ENCODE data around the gene CAMK1. TPM values are rescaled to one million over a fixed set of nuclear protein-coding genes. Genes with fewer than 3 reads are reported as not detected.
A peak's percentile ranks its signal among the peaks of the same experiment; 100 is the strongest.

Gene CAMK1
- total RNA-seq, 1 donor from 2014 or later, result 7.1 TPM

GRCh38 chr3:9760779-9761505, 8.8 kb downstream of the CAMK1 start:
- no peaks in the 10 kb centered on the region for H3K4me1 ChIP-seq (ENCODE audit: insufficient read depth, low read length)
- H3K4me3 ChIP-seq (ENCODE audit: insufficient read depth, low read depth, low read length), result no peak overlapping the region
- FAIRE-seq (no peak), DNase-seq (ENCODE audit: low read depth) (no peak)
- H3K36me3 ChIP-seq (ENCODE audit: insufficient read depth, low read length), result peaks cover 6% of the 10 kb centered on the region
- H3K4me2 ChIP-seq (ENCODE audit: low read length), result no peak overlapping the region
- Mint-ChIP-seq H3K4me3 (ENCODE audit: unreplicated experiment) (no peak overlapping the region), H3K36me3 (ENCODE audit: low read depth, unreplicated experiment) (peaks cover 36% of the 10 kb centered on the region), H3K27ac (ENCODE audit: unreplicated experiment) (no peak overlapping the region), H3K27me3 (ENCODE audit: low read depth, unreplicated experiment) (no peaks in the 10 kb centered on the region), H3K9me3 (ENCODE audit: unreplicated experiment) (no peaks in the 10 kb centered on the region), H3K4me1 (ENCODE audit: low read depth, unreplicated experiment) (no peaks in the 10 kb centered on the region)
- no peaks in the 10 kb centered on the region for H3K9me3 ChIP-seq (ENCODE audit: insufficient read depth, low read depth, low read length)
- H4K20me1 ChIP-seq (ENCODE audit: insufficient read depth, low read length), result no peaks in the 10 kb centered on the region
- H3K27ac ChIP-seq (ENCODE audit: low read depth, low read length), result no peak overlapping the region
- no peak overlapping the region for H3K9ac ChIP-seq (ENCODE audit: low read length)
- no peaks in the 10 kb centered on the region for H3K27me3 ChIP-seq (ENCODE audit: insufficient read depth, low read length)
- TF ChIP-seq CTCF (IDR thresholded peaks at IDR 0.05; ENCODE audit: insufficient read depth, low read depth, low read length), result no peak
- TF ChIP-seq EZH2 (IDR thresholded peaks at IDR 0.05; ENCODE audit: insufficient read depth, low read length), result no peak
- no peak overlapping the region for H2AFZ ChIP-seq (ENCODE audit: low read depth, low read length)
- H3K79me2 ChIP-seq (ENCODE audit: insufficient read depth, low read length), result no peaks in the 10 kb centered on the region

GRCh38 chr3:9757427-9757826, 12.3 kb downstream of the CAMK1 start:
- H3K27ac ChIP-seq (ENCODE audit: low read depth, low read length), result no peak overlapping the region
- H3K4me1 ChIP-seq (ENCODE audit: insufficient read depth, low read length), result peaks cover 3% of the 10 kb centered on the region
- Mint-ChIP-seq H3K9me3 (ENCODE audit: unreplicated experiment) (no peaks in the 10 kb centered on the region), H3K4me1 (ENCODE audit: low read depth, unreplicated experiment) (peaks cover 6% of the 10 kb centered on the region), H3K36me3 (ENCODE audit: low read depth, unreplicated experiment) (peaks cover 35% of the 10 kb centered on the region), H3K4me3 (ENCODE audit: unreplicated experiment) (no peak overlapping the region), H3K27me3 (ENCODE audit: low read depth, unreplicated experiment) (no peaks in the 10 kb centered on the region), H3K27ac (ENCODE audit: unreplicated experiment) (no peak overlapping the region)
- H4K20me1 ChIP-seq (ENCODE audit: insufficient read depth, low read length), result no peaks in the 10 kb centered on the region
- no peak overlapping the region for H3K4me2 ChIP-seq (ENCODE audit: low read length)
- no peaks in the 10 kb centered on the region for H3K27me3 ChIP-seq (ENCODE audit: insufficient read depth, low read length)
- no peak overlapping the region for H3K4me3 ChIP-seq (ENCODE audit: insufficient read depth, low read depth, low read length)
- H3K9me3 ChIP-seq (ENCODE audit: insufficient read depth, low read depth, low read length), result no peaks in the 10 kb centered on the region
- no peaks in the 10 kb centered on the region for H3K79me2 ChIP-seq (ENCODE audit: insufficient read depth, low read length)
- H3K9ac ChIP-seq (ENCODE audit: low read length), result no peak overlapping the region
- H3K36me3 ChIP-seq (ENCODE audit: insufficient read depth, low read length), result peaks cover 6% of the 10 kb centered on the region
- H2AFZ ChIP-seq (ENCODE audit: low read depth, low read length), result no peak overlapping the region
- no peak for DNase-seq (ENCODE audit: low read depth)
- TF ChIP-seq EZH2 (IDR thresholded peaks at IDR 0.05; ENCODE audit: insufficient read depth, low read length), result no peak
- FAIRE-seq, result no peak

- Histone ChIP-seq H3K4me2 (ENCODE audit: low read length) (peak overlapping the region; percentile 4), H3K9me3 (ENCODE audit: insufficient read depth, low read depth, low read length) (no peaks in the 10 kb centered on the region), H2AFZ (ENCODE audit: low read depth, low read length) (no peak overlapping the region), H3K4me1 (ENCODE audit: insufficient read depth, low read length) (peaks cover 12% of the 10 kb centered on the region), H3K27ac (ENCODE audit: low read depth, low read length) (no peak overlapping the region), H4K20me1 (ENCODE audit: insufficient read depth, low read length) (no peaks in the 10 kb centered on the region), H3K4me3 (ENCODE audit: insufficient read depth, low read depth, low read length) (no peak overlapping the region), H3K36me3 (ENCODE audit: insufficient read depth, low read length) (peaks cover 6% of the 10 kb centered on the region), H3K9ac (ENCODE audit: low read length) (no peak overlapping the region), H3K27me3 (ENCODE audit: insufficient read depth, low read length) (no peaks in the 10 kb centered on the region), H3K79me2 (ENCODE audit: insufficient read depth, low read length) (peaks cover 20% of the 10 kb centered on the region)
- no peak for TF ChIP-seq EZH2 (IDR thresholded peaks at IDR 0.05; ENCODE audit: insufficient read depth, low read length)
- no peak for TF ChIP-seq CTCF (IDR thresholded peaks at IDR 0.05; ENCODE audit: insufficient read depth, low read depth, low read length)
- FAIRE-seq (no peak), DNase-seq (ENCODE audit: low read depth) (no peak)
- peaks cover 13% of the 10 kb centered on the region for H3K4me1 Mint-ChIP-seq (ENCODE audit: low read depth, unreplicated experiment)
- H3K9me3 Mint-ChIP-seq (ENCODE audit: unreplicated experiment), result no peaks in the 10 kb centered on the region
- H3K27me3 Mint-ChIP-seq (ENCODE audit: low read depth, unreplicated experiment), result no peaks in the 10 kb centered on the region
- no peak overlapping the region for H3K27ac Mint-ChIP-seq (ENCODE audit: unreplicated experiment)
- H3K4me3 Mint-ChIP-seq (ENCODE audit: unreplicated experiment), result no peak overlapping the region
- H3K36me3 Mint-ChIP-seq (ENCODE audit: low read depth, unreplicated experiment), result peaks cover 25% of the 10 kb centered on the region
These were observed 15.1 kb downstream of the CAMK1 start for GRCh38 chr3:9754678-9755077.

Data from astrocyte (in vitro differentiated cells and primary cell).